T47D (cell line): Measurements from ENCODE around the gene SELENON.

Source experiments
- DNase-seq, 2 experiments: peaks; one replicate each; pipeline versions ENCODE4 v3.0.0 to v3.0.0-alpha.2; 2011 to 2012; ENCODE audit warnings: low read depth in 1 of 2, low spot score in 1 of 2
- JUND ChIP-seq: IDR thresholded peaks from 2 replicates; pipeline ENCODE4 v1.6.1; 2012; ENCODE audit warnings: low read depth
- in situ Hi-C: cut with HindIII; loops from 2 replicates; pipeline ENCODE4 v1.10.0; 2016; ENCODE audit warnings: low sequenced_read_pairs, low pct_unique_long_range_greater_than_20kb

The SELENON gene

DNA sequence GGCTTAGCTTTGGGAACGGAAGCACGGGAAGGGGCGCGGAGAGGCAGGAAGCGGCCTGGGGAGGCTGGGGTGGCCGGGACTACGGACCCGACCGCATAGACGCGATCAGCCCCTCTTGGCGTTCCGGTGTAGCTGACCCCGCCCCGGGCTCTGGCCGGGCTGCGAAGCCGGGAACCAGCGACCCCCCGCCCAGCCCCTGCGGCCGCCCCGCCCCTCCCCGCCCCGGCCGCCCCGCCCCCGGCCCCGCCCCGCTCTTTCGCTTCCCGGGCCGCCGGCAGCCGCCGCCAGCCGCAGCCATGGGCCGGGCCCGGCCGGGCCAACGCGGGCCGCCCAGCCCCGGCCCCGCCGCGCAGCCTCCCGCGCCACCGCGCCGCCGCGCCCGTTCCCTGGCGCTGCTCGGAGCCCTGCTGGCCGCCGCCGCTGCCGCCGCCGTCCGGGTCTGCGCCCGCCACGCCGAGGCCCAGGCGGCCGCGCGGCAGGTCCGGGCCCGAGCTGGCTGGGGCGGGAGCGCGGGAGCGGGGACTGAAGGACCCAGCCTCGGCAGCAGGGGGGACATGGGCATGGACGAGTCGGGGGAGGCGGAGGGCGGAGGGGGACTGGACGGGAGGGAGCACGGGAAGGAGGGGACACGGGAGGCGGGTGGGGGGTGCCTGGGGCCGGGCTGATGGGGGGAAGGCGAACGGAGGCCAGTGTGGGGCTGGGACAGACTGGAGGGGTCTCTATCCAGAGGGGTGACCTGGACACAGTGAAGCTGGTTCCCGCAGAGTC is at the start of gene SELENON:
SELENON (plus strand) TSS at position 259 of the 768 bp plus-strand sequence; CDS start at position 297, 38 bp downstream.
- TF ChIP-seq JUND: no peak
- peak in 1 of 2 experiments; percentile 80 for DNase-seq
- in situ Hi-C loops: no loop called here

DNA sequence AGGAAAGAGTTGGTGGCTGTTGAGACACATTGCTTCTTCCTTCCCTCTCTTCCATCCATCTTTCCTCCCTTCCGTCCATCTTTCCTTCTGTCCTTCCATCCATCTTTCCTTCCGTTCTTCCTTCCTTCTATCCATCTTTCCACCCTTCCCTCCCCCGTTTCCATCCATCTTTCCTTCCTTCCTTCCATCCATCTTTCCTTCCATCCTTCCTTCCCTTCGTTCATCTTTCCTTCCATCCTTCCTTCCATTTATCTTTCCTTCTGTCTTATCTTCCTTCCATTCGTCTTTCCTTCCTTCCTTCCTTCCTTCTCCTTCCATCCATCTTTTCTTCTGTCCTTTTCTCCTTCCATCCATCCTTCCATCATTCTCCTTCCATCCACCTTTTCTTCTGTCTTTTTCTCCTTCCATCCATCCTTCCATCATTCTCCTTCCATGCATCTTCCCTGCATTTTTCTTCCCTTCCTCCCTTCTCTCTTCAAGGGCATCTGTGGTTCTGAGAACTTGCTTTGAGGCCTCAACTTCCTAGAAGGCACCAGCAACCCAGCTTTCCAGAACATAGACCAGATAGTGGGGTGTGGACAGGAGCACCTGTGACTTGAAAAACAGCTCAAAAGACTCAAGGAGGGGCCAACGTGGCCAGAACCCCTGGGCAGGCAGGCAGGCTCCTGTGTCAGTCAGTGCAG is 48.9 kb upstream of the SELENON start:
- in situ Hi-C loops: no loop called here
- no peak for DNase-seq
- no peak for TF ChIP-seq JUND

GRCh38 chr1:25754470-25755181 is 45.4 kb upstream of the SELENON start:
- in situ Hi-C loops: no loop called here
- no peak for TF ChIP-seq JUND
- no peak for DNase-seq

DNA sequence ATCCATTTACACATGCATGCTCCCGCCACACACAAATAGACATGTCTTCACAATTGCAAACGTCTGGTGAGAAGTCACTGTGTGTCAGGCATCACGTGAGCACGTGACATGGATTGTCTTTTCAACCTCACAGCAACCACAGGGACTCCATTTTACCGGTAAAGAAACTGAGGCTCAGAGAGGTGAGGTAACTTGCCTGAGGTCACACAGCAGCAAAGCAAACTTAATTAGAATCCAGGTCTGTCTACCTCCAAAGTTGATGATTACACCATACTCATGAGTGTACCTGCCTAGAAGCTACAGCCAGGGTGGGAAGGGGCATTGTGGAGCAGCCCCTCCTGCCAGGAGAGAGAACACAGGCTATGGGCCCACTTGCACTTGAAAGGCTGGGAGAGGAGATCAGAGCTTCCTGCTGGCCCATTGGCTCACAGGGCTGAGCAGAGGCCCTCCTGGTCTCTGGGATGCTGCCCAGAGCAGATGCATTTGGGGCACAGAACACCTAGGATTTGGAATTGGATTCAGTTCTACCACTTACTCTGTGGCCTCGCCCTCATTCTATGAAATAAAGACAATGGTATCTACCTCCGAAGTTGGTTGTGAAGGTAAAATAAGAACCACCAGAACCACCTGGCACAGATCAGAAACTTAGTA is 44.4 kb upstream of the SELENON start:
- in situ Hi-C loops: no loop called here
- no peak for DNase-seq
- TF ChIP-seq JUND: no peak

- in situ Hi-C loops: no loop called here
- no peak for TF ChIP-seq JUND
- no peak for DNase-seq
Measured at GRCh38 chr1:25756215-25756614, 43.8 kb upstream of the SELENON start.

GRCh38 chr1:25757151-25757845 is 42.7 kb upstream of the SELENON start:
- DNase-seq: peak in 1 of 2 experiments; percentile 72
- in situ Hi-C loops: no loop called here
- no peak for TF ChIP-seq JUND

DNA sequence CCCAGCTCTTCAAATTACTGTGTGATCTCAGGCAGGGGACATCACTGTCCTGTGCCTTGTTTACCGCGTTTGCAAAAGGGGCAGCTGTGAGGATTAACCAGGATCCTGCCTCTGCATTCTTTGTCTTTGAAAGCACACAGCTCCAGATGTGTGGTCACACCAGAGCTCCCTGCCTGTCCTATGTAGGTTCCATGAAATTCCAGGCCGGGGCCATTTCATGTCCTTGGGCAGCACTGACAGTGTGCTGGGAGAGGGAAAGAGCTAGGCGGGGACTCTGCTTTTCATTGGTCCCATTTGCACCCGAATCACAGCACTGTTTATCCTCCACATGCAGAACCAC is 42.2 kb upstream of the SELENON start:
- no peak for DNase-seq
- in situ Hi-C loops: no loop called here
- TF ChIP-seq JUND: no peak

DNA sequence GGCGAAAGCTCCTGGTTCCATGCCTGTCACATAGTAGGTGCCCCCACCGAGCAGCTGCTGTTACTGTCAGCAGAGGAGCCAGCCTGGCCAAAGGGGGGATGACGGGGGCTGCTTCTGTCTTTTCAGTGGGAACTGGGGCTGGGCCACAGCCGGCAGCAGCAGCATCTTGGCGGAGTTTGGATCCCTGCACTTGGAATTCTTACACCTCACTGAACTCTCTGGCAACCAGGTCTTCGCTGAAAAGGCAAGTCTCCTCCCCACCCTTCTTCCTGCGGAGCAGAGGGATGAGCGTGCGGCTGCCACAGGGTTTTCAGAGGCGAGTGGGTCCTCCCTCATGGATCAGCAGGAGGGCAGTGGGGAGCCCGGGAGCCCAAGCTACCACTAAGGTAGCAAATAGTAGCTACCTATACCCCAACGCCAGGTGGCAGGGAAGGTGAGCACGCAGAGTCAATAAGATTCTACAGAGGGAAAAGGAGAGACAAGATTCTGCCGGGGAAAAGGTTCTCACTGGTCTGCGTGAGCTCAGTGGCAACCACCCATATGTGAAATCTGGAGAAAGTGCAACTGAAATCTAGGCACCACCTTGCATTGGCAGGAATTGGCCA is 41.4 kb upstream of the SELENON start:
- no peak for DNase-seq
- in situ Hi-C loops: no loop called here
- TF ChIP-seq JUND: no peak

- no peak for DNase-seq
- no peak for TF ChIP-seq JUND
- in situ Hi-C loops: no loop called here
Measured at GRCh38 chr1:25760122-25760719, 39.8 kb upstream of the SELENON start.

DNA sequence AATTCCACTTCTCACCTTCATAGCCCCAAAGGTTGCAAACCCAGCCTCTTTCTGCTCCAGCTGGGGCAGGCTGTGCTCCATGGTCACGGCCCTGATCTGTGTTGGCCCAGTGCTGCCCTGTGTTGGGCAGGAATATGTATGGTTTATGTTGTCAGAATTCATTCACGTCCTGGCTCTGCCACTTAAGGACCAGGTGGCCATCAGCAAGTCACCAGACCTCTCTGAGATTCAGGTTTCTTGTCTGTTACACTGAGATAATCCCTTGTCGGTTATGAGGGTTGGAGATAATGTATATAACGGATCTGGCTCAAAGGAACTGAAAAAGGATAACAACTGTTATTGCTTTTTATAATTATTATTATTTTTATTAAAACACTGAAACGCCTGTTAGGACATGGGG is 39.1 kb upstream of the SELENON start:
- no peak for TF ChIP-seq JUND
- no peak for DNase-seq
- in situ Hi-C loops: no loop called here

DNA sequence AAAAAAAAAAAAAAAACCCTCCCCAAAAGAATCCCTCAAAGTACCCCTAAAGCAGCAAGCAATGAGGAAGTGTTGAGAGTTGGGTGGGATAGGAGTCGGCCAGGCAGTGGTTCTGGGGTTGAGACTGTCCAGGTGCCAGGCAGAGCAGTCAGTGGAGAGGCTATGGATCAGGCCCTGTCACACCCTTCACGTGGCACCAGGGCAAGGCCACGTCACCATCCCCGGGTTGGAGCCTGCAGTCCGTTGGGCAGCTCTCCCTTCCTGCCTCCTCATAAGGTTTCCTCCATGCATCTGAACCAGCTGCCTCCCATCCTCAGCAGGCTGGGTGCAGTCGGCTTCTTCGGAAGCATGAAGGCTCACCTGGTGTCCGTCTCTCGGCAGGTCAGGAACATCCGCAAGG is 36.5 kb upstream of the SELENON start:
- TF ChIP-seq JUND: no peak
- DNase-seq: no peak
- in situ Hi-C loops: no loop called here
